Liver (tissue), 9 donors: ENCODE measurements around the gene ZBTB2. TPM values are rescaled to one million over a fixed set of nuclear protein-coding genes. Genes with fewer than 3 reads are reported as not detected.

Source experiments
- DNase-seq: peaks from one replicate; pipeline ENCODE4 v3.0.0-alpha.2; 2017; ENCODE audit warnings: low spot score
- H3K27ac ChIP-seq, 2 donors: one replicate each; pipeline ENCODE4 v1.7.0; 2013; ENCODE audit warnings: inconsistent platforms in 2 of 2, low read length in 2 of 2, control low read depth in 1 of 2, low read depth in 1 of 2, mild to moderate bottlenecking in 1 of 2
- H3K27me3 ChIP-seq, 4 donors: one replicate each; pipeline versions ENCODE4 v1.6.1 to v1.7.0; 2013; ENCODE audit warnings: low read length in 3 of 4, inconsistent platforms in 1 of 4, mild to moderate bottlenecking in 1 of 4, moderate library complexity in 1 of 4; ENCODE audit not compliant: control insufficient read depth in 4 of 4, insufficient read depth in 4 of 4
- H3K36me3 ChIP-seq, 4 donors: one replicate each; pipeline versions ENCODE4 v1.6.1 to v1.7.0; 2013; ENCODE audit warnings: low read length in 3 of 4, mild to moderate bottlenecking in 3 of 4, low read depth in 1 of 4, moderate library complexity in 1 of 4; ENCODE audit not compliant: control insufficient read depth in 4 of 4, insufficient read depth in 3 of 4
- H3K4me1 ChIP-seq, 4 donors: one replicate each; pipeline versions ENCODE4 v1.6.1 to v1.7.0; 2013; ENCODE audit warnings: low read length in 3 of 4, mild to moderate bottlenecking in 3 of 4, moderate library complexity in 1 of 4; ENCODE audit not compliant: control insufficient read depth in 4 of 4, insufficient read depth in 4 of 4
- H3K4me3 ChIP-seq, 3 donors: one replicate each; pipeline versions ENCODE4 v1.6.1 to v1.7.0; 2013; ENCODE audit warnings: low read length in 3 of 3, control low read depth in 1 of 3, low read depth in 1 of 3, mild to moderate bottlenecking in 1 of 3
- H3K9ac ChIP-seq, 2 donors: one replicate each; pipeline ENCODE4 v1.7.0; 2013; ENCODE audit warnings: low read length in 2 of 2, mild to moderate bottlenecking in 2 of 2, moderate library complexity in 2 of 2, control low read depth in 1 of 2, low read depth in 1 of 2
- H3K9me3 ChIP-seq, 4 donors: one replicate each; pipeline versions ENCODE4 v1.6.1 to v1.7.0; 2013; ENCODE audit warnings: low read length in 3 of 4; ENCODE audit not compliant: control insufficient read depth in 4 of 4
- ATF3 ChIP-seq: IDR thresholded peaks from 2 replicates; pipeline ENCODE4 v1.6.1; 2016; ENCODE audit warnings: antibody characterized with exemption
- EGR1 ChIP-seq, 2 donors: IDR thresholded peaks; 2 replicates each; pipeline ENCODE4 v1.6.1; 2016 to 2018; ENCODE audit warnings: antibody characterized with exemption in 2 of 2, low read depth in 2 of 2
- FOXA1 ChIP-seq: IDR thresholded peaks from 2 replicates; pipeline ENCODE4 v1.6.1; 2016; ENCODE audit warnings: antibody characterized with exemption
- GABPA ChIP-seq, 2 donors: IDR thresholded peaks in 1 of 2; conservative IDR thresholded peaks in 1 of 2; 2 replicates each; pipeline ENCODE4 v1.6.1; 2016; ENCODE audit warnings: antibody characterized with exemption in 2 of 2, mild to moderate bottlenecking in 1 of 2, moderate library complexity in 1 of 2
- HNF4A ChIP-seq, 2 donors: conservative IDR thresholded peaks; 2 replicates each; pipeline ENCODE4 v1.6.1; 2016; ENCODE audit warnings: antibody characterized with exemption in 2 of 2, mild to moderate bottlenecking in 2 of 2
- JUND ChIP-seq, 2 donors: IDR thresholded peaks; 2 replicates each; pipeline ENCODE4 v1.6.1; 2016; ENCODE audit warnings: antibody characterized with exemption in 2 of 2
- NR2F2 ChIP-seq: IDR thresholded peaks from 2 replicates; pipeline ENCODE4 v1.6.1; 2016; ENCODE audit warnings: antibody characterized with exemption
- RAD21 ChIP-seq, 2 donors: IDR thresholded peaks; 2 replicates each; pipeline ENCODE4 v1.6.1; 2016; ENCODE audit warnings: antibody characterized with exemption in 2 of 2, mild to moderate bottlenecking in 2 of 2
- RXRA ChIP-seq, 2 donors: IDR thresholded peaks; 2 replicates each; pipeline ENCODE4 v1.6.1; 2017 to 2018; ENCODE audit warnings: antibody characterized with exemption in 2 of 2, mild to moderate bottlenecking in 1 of 2
- SP1 ChIP-seq: IDR thresholded peaks from 2 replicates; pipeline ENCODE4 v1.6.1; 2018; ENCODE audit warnings: antibody characterized with exemption, mild to moderate bottlenecking
- TAF1 ChIP-seq: conservative IDR thresholded peaks from 2 replicates; pipeline ENCODE4 v1.6.1; 2016; ENCODE audit warnings: antibody characterized with exemption, mild to moderate bottlenecking
- YY1 ChIP-seq: IDR thresholded peaks from 2 replicates; pipeline ENCODE4 v1.6.1; 2016; ENCODE audit warnings: antibody characterized with exemption, mild to moderate bottlenecking
- ZBTB33 ChIP-seq: IDR thresholded peaks from 2 replicates; pipeline ENCODE4 v1.6.1; 2016; ENCODE audit warnings: antibody characterized with exemption
- WGBS: extraction: QIAGEN DNeasy Blood & Tissue Kit; methylation state at CpG from one replicate; pipeline ENCODE4 v1.1.7; 2013; 5-methylcytosine and 5-hydroxymethylcytosine counted together
- polyA plus RNA-seq, 2 donors: library from polyadenylated mRNA; stranded (reverse) in 1 of 2; unstranded in 1 of 2; fragments of 200-250 nt in 1 of 2; fragments of >200 nt in 1 of 2; fragmentation: Nextera tagmentation in 1 of 2; extraction: Ambion mirVana in 1 of 2; gene quantifications; one replicate each; pipeline versions ENCODE4 v1.2.1 to v1.2.3, GENCODE V29; 2013 to 2015
- total RNA-seq, 2 donors: library from RNA; depleted of rRNA; stranded (reverse); fragments of >200 nt; gene quantifications; one replicate each; pipeline ENCODE4 v1.2.3, GENCODE V29; 2014
- TF ChIP-seq, protein P1 (sequence below): IDR thresholded peaks from 2 replicates; pipeline ENCODE4 v1.6.1; 2016; ENCODE audit warnings: antibody characterized with exemption, mild to moderate bottlenecking
- TF ChIP-seq, protein P2 (sequence below): IDR thresholded peaks from 2 replicates; pipeline ENCODE4 v1.6.1; 2016; ENCODE audit warnings: antibody characterized with exemption
- donor health status: healthy.
- donor health status: healthy.
- donor health status: healthy.
- donor health status: healthy.
- donor health status: healthy.

Gene ZBTB2
- total and polyA plus RNA-seq, 4 donors: 2.5 to 4.2 (median 3.0) TPM

GRCh38 chr6:151377095-151377494 lies 14.3 kb downstream of the ZBTB2 start:
- no peak for TF ChIP-seq EGR1 (IDR thresholded peaks at IDR 0.05; ENCODE audit: low read depth in 2 of 2)
- no peak for TF ChIP-seq RAD21 (IDR thresholded peaks at IDR 0.05)
- no peak for TF ChIP-seq FOXA1
- no peak for TF ChIP-seq ZBTB33
- no peak for TF ChIP-seq YY1
- TF ChIP-seq HNF4A (conservative IDR thresholded peaks at IDR 0.05): no peak
- TF ChIP-seq, protein P1, sequence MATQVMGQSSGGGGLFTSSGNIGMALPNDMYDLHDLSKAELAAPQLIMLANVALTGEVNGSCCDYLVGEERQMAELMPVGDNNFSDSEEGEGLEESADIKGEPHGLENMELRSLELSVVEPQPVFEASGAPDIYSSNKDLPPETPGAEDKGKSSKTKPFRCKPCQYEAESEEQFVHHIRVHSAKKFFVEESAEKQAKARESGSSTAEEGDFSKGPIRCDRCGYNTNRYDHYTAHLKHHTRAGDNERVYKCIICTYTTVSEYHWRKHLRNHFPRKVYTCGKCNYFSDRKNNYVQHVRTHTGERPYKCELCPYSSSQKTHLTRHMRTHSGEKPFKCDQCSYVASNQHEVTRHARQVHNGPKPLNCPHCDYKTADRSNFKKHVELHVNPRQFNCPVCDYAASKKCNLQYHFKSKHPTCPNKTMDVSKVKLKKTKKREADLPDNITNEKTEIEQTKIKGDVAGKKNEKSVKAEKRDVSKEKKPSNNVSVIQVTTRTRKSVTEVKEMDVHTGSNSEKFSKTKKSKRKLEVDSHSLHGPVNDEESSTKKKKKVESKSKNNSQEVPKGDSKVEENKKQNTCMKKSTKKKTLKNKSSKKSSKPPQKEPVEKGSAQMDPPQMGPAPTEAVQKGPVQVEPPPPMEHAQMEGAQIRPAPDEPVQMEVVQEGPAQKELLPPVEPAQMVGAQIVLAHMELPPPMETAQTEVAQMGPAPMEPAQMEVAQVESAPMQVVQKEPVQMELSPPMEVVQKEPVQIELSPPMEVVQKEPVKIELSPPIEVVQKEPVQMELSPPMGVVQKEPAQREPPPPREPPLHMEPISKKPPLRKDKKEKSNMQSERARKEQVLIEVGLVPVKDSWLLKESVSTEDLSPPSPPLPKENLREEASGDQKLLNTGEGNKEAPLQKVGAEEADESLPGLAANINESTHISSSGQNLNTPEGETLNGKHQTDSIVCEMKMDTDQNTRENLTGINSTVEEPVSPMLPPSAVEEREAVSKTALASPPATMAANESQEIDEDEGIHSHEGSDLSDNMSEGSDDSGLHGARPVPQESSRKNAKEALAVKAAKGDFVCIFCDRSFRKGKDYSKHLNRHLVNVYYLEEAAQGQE: no peak
- no peak for TF ChIP-seq ATF3
- TF ChIP-seq NR2F2: no peak
- no peak for TF ChIP-seq GABPA (IDR thresholded peaks at IDR 0.05 in 1 of 2, conservative IDR thresholded peaks at IDR 0.05 in 1 of 2)
- no peak for TF ChIP-seq JUND (IDR thresholded peaks at IDR 0.05)
- H3K4me3 ChIP-seq: no peak overlapping the region
- no peak overlapping the region for H3K27ac ChIP-seq
- no peaks in the 10 kb centered on the region for H3K27me3 ChIP-seq
- peaks cover 0 to 4% (median 0%) of the 10 kb centered on the region in 4 donors for H3K36me3 ChIP-seq
- 96% methylated on average over 3 of the region's 3 CpGs for WGBS
- no peaks in the 10 kb centered on the region for H3K9me3 ChIP-seq
- DNase-seq: no peak
- no peak overlapping the region for H3K9ac ChIP-seq
- H3K4me1 ChIP-seq: peaks cover 5 to 8% (median 6%) of the 10 kb centered on the region in 4 donors

- no peak overlapping the region for H3K4me3 ChIP-seq
- no peaks in the 10 kb centered on the region for H3K27me3 ChIP-seq
- no peak overlapping the region for H3K27ac ChIP-seq
- 84% methylated on average over 1 of the region's 1 CpG for WGBS
- TF ChIP-seq RXRA (IDR thresholded peaks at IDR 0.05): no peak
- no peak for TF ChIP-seq HNF4A (conservative IDR thresholded peaks at IDR 0.05)
- TF ChIP-seq GABPA (IDR thresholded peaks at IDR 0.05 in 1 of 2, conservative IDR thresholded peaks at IDR 0.05 in 1 of 2): no peak
- TF ChIP-seq NR2F2: no peak
- TF ChIP-seq, protein P2, sequence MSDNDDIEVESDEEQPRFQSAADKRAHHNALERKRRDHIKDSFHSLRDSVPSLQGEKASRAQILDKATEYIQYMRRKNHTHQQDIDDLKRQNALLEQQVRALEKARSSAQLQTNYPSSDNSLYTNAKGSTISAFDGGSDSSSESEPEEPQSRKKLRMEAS: no peak
- TF ChIP-seq RAD21 (IDR thresholded peaks at IDR 0.05): no peak
- no peak for TF ChIP-seq SP1
- no peak for TF ChIP-seq TAF1
- TF ChIP-seq FOXA1: no peak
- H3K9ac ChIP-seq: no peak overlapping the region
- no peak for DNase-seq
- peaks cover 0 to 11% (median under 1%) of the 10 kb centered on the region in 4 donors for H3K36me3 ChIP-seq
- peaks cover 5 to 8% (median 6%) of the 10 kb centered on the region in 4 donors for H3K4me1 ChIP-seq
- no peaks in the 10 kb centered on the region for H3K9me3 ChIP-seq
Observed at GRCh38 chr6:151376440-151376839, 14.9 kb downstream of the ZBTB2 start.
